Measurements from ENCODE around the gene MYOT. TPM values are rescaled to one million over a fixed set of nuclear protein-coding genes. Genes with fewer than 3 reads are reported as not detected.
A peak's percentile ranks its signal among the peaks of the same experiment; 100 is the strongest.

Gene MYOT
- total and polyA plus RNA-seq, 10 of the 15 experiments (the other 5 are each of a cell fraction or from before 2014, with no cell fraction given), result 0.15 to 1.5 (median 0.53) TPM; not detected in 5

DNA sequence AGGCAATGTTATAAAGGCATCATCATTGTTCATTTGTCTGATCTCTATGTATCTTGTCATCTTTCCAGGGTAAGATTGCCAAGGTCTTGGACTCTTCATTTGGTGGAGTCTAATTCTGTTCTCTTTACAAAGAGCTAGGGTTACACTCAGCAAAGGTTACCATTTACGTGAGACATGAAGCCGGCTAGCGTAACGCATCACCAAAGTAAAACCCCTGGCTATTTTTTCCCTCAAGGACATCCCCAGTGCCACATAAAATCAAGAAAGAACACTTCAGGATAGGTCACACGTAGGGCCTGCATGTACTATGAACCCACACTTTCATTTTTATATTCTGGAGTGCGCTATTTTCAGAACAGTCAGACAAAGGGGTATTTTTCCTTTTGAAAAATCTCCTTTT lies 20.0 kb upstream of the MYOT start:
- ATAC-seq, result peak; percentile 90
- DNase-seq (ENCODE audit: low read depth, low spot score), result peak; percentile 33
- Histone ChIP-seq H3K4me1 (ENCODE audit: control insufficient read depth, insufficient read depth, low read length) (peaks cover 13% of the 10 kb centered on the region), H3K4me2 (ENCODE audit: control insufficient read depth, insufficient read depth) (peak overlapping the region; percentile 83), H3K4me3 (peak overlapping the region; percentile 63; the same call in 1 of the 2 replicates), H3K9me3 (replicated peaks; ENCODE audit: control insufficient read depth, insufficient read depth, low read length) (no peaks in the 10 kb centered on the region; the same call in 2 of the 3 replicates), H4K20me1 (ENCODE audit: control insufficient read depth, insufficient read depth) (no peaks in the 10 kb centered on the region), H3K9ac (ENCODE audit: control insufficient read depth, insufficient read depth, low read length) (no peak overlapping the region), H3K27ac (ENCODE audit: control insufficient read depth, insufficient read depth) (peak overlapping the region; percentile 45), H2AFZ (ENCODE audit: control insufficient read depth, low read depth, low read length) (peak overlapping the region; percentile 81), H3K27me3 (replicated peaks in 1 of 2; ENCODE audit: control insufficient read depth in 2 of 2, insufficient read depth in 2 of 2, low read length in 1 of 2) (no peaks in the 10 kb centered on the region), H3K36me3 (ENCODE audit: control insufficient read depth in 2 of 2, insufficient read depth in 2 of 2, low read length in 1 of 2) (no peaks in the 10 kb centered on the region), H3K79me2 (ENCODE audit: control insufficient read depth, insufficient read depth, low read length) (no peaks in the 10 kb centered on the region)
- WGBS (ENCODE audit: insufficient coverage, insufficient replicate concordance, low lambda C conversion rate, missing lambda C conversion rate), result under 1% methylated on average over 6 of the region's 6 CpGs
- CTCF ChIA-PET, result interaction anchor here (1.0 to 4.6 kb wide), 5 partner anchors 10 to 68 kb away, joined by 3 to 26 read pairs (median 5); partner anchors contain the start of gene PKD2L2
- BruUV-seq (replicated peaks), result no TSS peak
- RAD21 ChIA-PET (ENCODE audit: unreplicated experiment), result interaction anchor here (1.1 to 3.9 kb wide), 7 partner anchors 10 to 185 kb away, joined by 3 to 28 read pairs (median 4); partner anchors contain the start of genes FAM13B and PKD2L2
- POLR2A ChIA-PET, result interaction anchor here (0.6 to 3.2 kb wide), 3 partner anchors 25 to 142 kb away, joined by 3 to 26 read pairs (median 5); partner anchors contain the start of gene PKD2L2
- SMC1A ChIA-PET (ENCODE audit: uncharacterized antibody, unreplicated experiment), result interaction anchor here (1.1 to 3.1 kb wide), 12 partner anchors 10 to 116 kb away, joined by 3 to 19 read pairs (median 6); partner anchors contain the start of genes MYOT and PKD2L2
- in situ Hi-C loops (cut with MboI) (no loop called here), intact Hi-C loops (cut with micrococcal nuclease; ENCODE audit: unreplicated experiment) (no loop called here)
- FAIRE-seq, result peak; percentile 66
- TF ChIP-seq MLLT1 (IDR thresholded peaks at IDR 0.05), result no peak
- no peak for TF ChIP-seq PAX8 (IDR thresholded peaks at IDR 0.05)
- no peak for TF ChIP-seq KAT2A (conservative IDR thresholded peaks at IDR 0.05; ENCODE audit: control insufficient read depth, low read depth, low read length)
- 0 out of 2 replicates have a peak, but pooled peaks have one; percentile 20 for TF ChIP-seq ATF7 (IDR thresholded peaks at IDR 0.05; ENCODE audit: low read depth)
- TF ChIP-seq, protein P1, sequence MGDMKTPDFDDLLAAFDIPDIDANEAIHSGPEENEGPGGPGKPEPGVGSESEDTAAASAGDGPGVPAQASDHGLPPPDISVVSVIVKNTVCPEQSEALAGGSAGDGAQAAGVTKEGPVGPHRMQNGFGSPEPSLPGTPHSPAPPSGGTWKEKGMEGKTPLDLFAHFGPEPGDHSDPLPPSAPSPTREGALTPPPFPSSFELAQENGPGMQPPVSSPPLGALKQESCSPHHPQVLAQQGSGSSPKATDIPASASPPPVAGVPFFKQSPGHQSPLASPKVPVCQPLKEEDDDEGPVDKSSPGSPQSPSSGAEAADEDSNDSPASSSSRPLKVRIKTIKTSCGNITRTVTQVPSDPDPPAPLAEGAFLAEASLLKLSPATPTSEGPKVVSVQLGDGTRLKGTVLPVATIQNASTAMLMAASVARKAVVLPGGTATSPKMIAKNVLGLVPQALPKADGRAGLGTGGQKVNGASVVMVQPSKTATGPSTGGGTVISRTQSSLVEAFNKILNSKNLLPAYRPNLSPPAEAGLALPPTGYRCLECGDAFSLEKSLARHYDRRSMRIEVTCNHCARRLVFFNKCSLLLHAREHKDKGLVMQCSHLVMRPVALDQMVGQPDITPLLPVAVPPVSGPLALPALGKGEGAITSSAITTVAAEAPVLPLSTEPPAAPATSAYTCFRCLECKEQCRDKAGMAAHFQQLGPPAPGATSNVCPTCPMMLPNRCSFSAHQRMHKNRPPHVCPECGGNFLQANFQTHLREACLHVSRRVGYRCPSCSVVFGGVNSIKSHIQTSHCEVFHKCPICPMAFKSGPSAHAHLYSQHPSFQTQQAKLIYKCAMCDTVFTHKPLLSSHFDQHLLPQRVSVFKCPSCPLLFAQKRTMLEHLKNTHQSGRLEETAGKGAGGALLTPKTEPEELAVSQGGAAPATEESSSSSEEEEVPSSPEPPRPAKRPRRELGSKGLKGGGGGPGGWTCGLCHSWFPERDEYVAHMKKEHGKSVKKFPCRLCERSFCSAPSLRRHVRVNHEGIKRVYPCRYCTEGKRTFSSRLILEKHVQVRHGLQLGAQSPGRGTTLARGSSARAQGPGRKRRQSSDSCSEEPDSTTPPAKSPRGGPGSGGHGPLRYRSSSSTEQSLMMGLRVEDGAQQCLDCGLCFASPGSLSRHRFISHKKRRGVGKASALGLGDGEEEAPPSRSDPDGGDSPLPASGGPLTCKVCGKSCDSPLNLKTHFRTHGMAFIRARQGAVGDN (IDR thresholded peaks at IDR 0.05), result peak; percentile 38; the same call in 1 of the 2 replicates
- TF ChIP-seq CREM (IDR thresholded peaks at IDR 0.05; ENCODE audit: low read depth), result peak; percentile 65; the same call in 1 of the 2 replicates
- TF ChIP-seq NFIC (IDR thresholded peaks at IDR 0.05; ENCODE audit: low read depth, low read length), result peak; percentile 81; the same call in 1 of the 2 replicates
- TF ChIP-seq ZBTB40 (IDR thresholded peaks at IDR 0.05; ENCODE audit: borderline replicate concordance), result no peak
- peak; percentile 70 for TF ChIP-seq JUNB (IDR thresholded peaks at IDR 0.05)
- TF ChIP-seq EED (IDR thresholded peaks at IDR 0.05; ENCODE audit: low read depth), result peak; percentile 71; the same call in 1 of the 2 replicates
- peak; percentile 78 for TF ChIP-seq RUNX3 (IDR thresholded peaks at IDR 0.05; ENCODE audit: low read length)
- TF ChIP-seq NR2C1 (IDR thresholded peaks at IDR 0.05), result no peak
- peak; percentile 58 for TF ChIP-seq RELA (IDR thresholded peaks at IDR 0.05; ENCODE audit: borderline replicate concordance, partially characterized antibody)
- no peak for TF ChIP-seq NFYB (IDR thresholded peaks at IDR 0.05; ENCODE audit: insufficient read depth, low read depth, low read length)
- TF ChIP-seq IKZF1 (conservative IDR thresholded peaks at IDR 0.05), result peak; percentile 34
